Measurements from ENCODE around the gene C1QB.

GRCh38 chr1:22645931-22646330 is 7.1 kb upstream of the C1QB start:
- TF ChIP-seq ZC3H10 (CRISPR knock-in tag; IDR thresholded peaks at IDR 0.05) = no peak
- no peak for TF ChIP-seq PATZ1 (CRISPR knock-in tag; IDR thresholded peaks at IDR 0.05; ENCODE audit: borderline replicate concordance)
- no peak for TF ChIP-seq ZFP3 (CRISPR knock-in tag; IDR thresholded peaks at IDR 0.05)
- TF ChIP-seq ZFP30 (CRISPR knock-in tag; IDR thresholded peaks at IDR 0.05) = no peak
- no peak for TF ChIP-seq GLIS3 (CRISPR knock-in tag; IDR thresholded peaks at IDR 0.05)
- TF ChIP-seq BACH2 (CRISPR knock-in tag; IDR thresholded peaks at IDR 0.05; ENCODE audit: borderline replicate concordance) = no peak
